ENCODE data around the gene UGGT2. TPM values are rescaled to one million over a fixed set of nuclear protein-coding genes. Genes with fewer than 3 reads are reported as not detected.

The UGGT2 gene
- polyA plus RNA-seq, 1 experiment: 30.5 TPM

DNA sequence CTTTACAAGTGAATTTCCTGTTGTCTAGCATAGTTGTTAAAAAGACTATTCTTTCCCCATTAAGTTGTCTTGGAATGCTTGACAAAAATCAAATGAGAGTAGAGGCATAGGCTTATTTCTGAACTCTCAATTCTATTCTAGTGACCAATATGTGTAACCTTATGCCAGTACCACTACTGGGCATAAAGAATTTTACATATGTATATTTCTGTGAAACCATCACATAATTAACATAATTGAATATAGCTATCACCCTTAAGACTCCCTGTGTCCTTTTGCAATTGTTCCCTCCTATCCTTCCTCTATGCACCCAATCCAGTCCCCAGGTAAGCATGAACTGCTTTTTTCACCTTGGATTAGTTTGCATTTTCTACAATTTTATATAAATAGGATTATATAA, 211.3 kb downstream of the UGGT2 start:
- TF ChIP-seq, protein P1, sequence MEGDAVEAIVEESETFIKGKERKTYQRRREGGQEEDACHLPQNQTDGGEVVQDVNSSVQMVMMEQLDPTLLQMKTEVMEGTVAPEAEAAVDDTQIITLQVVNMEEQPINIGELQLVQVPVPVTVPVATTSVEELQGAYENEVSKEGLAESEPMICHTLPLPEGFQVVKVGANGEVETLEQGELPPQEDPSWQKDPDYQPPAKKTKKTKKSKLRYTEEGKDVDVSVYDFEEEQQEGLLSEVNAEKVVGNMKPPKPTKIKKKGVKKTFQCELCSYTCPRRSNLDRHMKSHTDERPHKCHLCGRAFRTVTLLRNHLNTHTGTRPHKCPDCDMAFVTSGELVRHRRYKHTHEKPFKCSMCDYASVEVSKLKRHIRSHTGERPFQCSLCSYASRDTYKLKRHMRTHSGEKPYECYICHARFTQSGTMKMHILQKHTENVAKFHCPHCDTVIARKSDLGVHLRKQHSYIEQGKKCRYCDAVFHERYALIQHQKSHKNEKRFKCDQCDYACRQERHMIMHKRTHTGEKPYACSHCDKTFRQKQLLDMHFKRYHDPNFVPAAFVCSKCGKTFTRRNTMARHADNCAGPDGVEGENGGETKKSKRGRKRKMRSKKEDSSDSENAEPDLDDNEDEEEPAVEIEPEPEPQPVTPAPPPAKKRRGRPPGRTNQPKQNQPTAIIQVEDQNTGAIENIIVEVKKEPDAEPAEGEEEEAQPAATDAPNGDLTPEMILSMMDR (IDR thresholded peaks at IDR 0.05; ENCODE audit: low read depth, low read length): no peak
- CTCF ChIA-PET: no interaction called here
- Histone ChIP-seq H3K9me3 (ENCODE audit: control insufficient read depth, insufficient read depth, low read length) (peaks cover 2% of the 10 kb centered on the region; the same call in 1 of the 2 replicates), H3K4me3 (ENCODE audit: low read depth, low read length) (no peak overlapping the region), H3K27me3 (ENCODE audit: control insufficient read depth, insufficient read depth, low read length) (no peaks in the 10 kb centered on the region), H3K27ac (ENCODE audit: low read depth, low read length) (no peak overlapping the region)
- DNase-seq (ENCODE audit: low read depth, low spot score): no peak
- POLR2A ChIA-PET: no interaction called here

DNA sequence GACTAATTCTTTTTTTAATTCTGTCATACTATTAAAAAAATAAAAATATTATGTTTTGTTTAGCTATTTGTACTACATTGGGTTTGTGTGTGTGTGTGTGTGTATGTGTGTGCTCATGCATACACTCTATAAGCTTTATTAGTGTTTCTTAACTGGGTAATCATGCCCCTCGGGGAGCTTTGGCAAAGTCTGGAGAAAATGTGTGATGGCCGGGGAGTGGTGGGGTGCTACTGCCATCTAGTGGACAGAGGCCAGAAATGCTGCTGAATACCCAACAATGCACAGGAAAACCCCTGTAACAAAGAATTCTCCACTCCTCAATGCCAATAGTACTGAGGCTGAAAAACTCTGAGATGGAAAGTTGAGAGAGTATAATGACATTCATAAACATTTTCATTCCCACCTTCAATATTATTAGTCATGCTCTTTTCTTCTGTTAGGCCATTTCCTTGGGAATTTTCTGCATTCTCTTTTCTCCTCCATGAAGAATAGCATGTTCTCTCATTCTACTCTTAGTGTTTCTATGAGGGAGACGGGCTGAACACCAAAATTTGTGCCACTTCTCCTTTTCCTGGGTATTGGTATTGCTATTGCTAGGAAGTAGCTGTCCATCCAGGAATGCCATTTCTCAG, 219.0 kb downstream of the UGGT2 start:
- Histone ChIP-seq H3K4me3 (ENCODE audit: low read depth, low read length) (no peak overlapping the region), H3K9me3 (ENCODE audit: control insufficient read depth, insufficient read depth, low read length) (no peaks in the 10 kb centered on the region), H3K27me3 (ENCODE audit: control insufficient read depth, insufficient read depth, low read length) (no peaks in the 10 kb centered on the region), H3K27ac (ENCODE audit: low read depth, low read length) (no peak overlapping the region)
- peak; percentile 15 for DNase-seq (ENCODE audit: low read depth, low spot score)
- TF ChIP-seq, protein P1 (IDR thresholded peaks at IDR 0.05; ENCODE audit: low read depth, low read length): peak; percentile 95
- ChIA-PET CTCF (interaction anchor here (0.5 to 6.8 kb wide), 88 partner anchors 10 to 429 kb away, joined by 3 to 266 read pairs (median 4); partner anchors contain the start of genes DNAJC3 and DZIP1), POLR2A (interaction anchor here (1.0 to 1.3 kb wide), 2 partner anchors 158 to 210 kb away, joined by 3 to 5 read pairs; no protein-coding TSS in a partner anchor)

DNA sequence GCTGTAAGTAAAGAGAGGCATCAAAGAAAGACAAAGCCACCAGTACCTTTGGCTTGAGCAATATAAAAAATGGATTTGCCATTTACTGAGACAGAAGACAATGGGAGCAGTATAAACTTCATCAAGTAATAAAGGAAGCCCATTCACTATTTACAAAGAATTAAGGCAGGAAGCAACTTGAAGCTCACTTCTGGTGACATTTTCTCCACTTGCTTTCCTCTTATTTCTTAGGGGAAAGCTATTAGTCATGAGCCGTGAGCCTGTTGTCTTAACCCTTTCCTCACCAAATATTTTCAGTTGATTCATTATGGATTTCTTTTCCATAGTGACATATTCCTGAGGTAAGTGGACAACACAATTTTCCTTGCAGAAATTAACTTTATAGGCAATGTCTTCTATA, 219.5 kb downstream of the UGGT2 start:
- TF ChIP-seq, protein P1 (IDR thresholded peaks at IDR 0.05; ENCODE audit: low read depth, low read length): no peak
- POLR2A ChIA-PET: interaction anchor here (1.0 to 1.3 kb wide), 2 partner anchors 157 to 210 kb away, joined by 3 to 5 read pairs; no protein-coding TSS in a partner anchor

DNA sequence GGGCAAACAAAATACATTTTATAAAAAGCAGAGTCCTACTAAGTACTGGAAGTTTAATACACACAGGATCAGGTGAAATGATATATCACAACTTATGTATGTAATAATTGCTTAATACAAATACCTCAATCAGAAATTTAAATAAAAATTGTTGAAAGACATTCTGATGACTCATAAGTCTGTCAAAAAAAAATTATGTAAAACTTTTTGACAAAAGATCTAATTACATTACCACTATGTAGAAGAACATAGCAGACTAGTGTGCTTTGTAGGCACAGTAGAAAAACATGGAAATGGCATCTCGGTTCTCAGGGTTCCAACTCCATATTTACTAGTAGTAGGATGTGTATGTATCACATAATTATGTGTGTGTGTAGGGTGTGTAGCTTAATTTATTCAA, 220.1 kb downstream of the UGGT2 start:
- H3K9me3 ChIP-seq (ENCODE audit: control insufficient read depth, insufficient read depth, low read length): no peaks in the 10 kb centered on the region
- DNase-seq (ENCODE audit: low read depth, low spot score): no peak
- POLR2A ChIA-PET: interaction anchor here (1.3 kb wide), 1 partner anchor 157 kb away, joined by 5 read pairs; no protein-coding TSS in a partner anchor
- no peak overlapping the region for H3K27ac ChIP-seq (ENCODE audit: low read depth, low read length)
- TF ChIP-seq, protein P1 (IDR thresholded peaks at IDR 0.05; ENCODE audit: low read depth, low read length): no peak
- CTCF ChIA-PET: interaction anchor here (0.8 to 6.8 kb wide), 58 partner anchors 11 to 428 kb away, joined by 3 to 266 read pairs (median 7); partner anchors contain the start of gene DZIP1
- H3K4me3 ChIP-seq (ENCODE audit: low read depth, low read length): no peak overlapping the region
- H3K27me3 ChIP-seq (ENCODE audit: control insufficient read depth, insufficient read depth, low read length): no peaks in the 10 kb centered on the region

More for the DNA sequence above, 219.5 kb downstream of the UGGT2 start:
- CTCF ChIA-PET: interaction anchor here (0.5 to 6.8 kb wide), 81 partner anchors 10 to 428 kb away, joined by 3 to 266 read pairs (median 4); partner anchors contain the start of genes DNAJC3 and DZIP1
- Histone ChIP-seq H3K27ac (ENCODE audit: low read depth, low read length) (no peak overlapping the region), H3K4me3 (ENCODE audit: low read depth, low read length) (no peak overlapping the region), H3K27me3 (ENCODE audit: control insufficient read depth, insufficient read depth, low read length) (no peaks in the 10 kb centered on the region), H3K9me3 (ENCODE audit: control insufficient read depth, insufficient read depth, low read length) (no peaks in the 10 kb centered on the region)
- DNase-seq (ENCODE audit: low read depth, low spot score): no peak

DNA sequence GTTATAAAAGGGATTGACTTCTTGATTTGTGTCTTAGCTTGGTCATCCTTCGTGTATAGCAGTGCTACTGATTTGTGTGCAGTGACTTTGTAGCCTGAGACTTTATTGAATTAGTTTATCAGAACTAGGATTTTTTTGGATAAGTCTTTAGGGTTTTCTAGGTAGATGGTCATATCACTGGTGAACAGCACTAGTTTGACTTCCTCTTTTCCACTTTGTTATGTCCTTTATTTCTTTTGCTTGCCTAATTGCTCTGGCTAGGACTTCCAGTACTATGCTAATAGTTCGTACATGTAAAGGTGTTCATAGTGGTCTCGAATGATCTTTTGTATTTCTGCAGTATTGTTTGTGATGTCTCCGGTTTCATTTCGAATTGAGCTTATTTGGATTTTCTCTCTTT, 230.9 kb downstream of the UGGT2 start:
- ChIA-PET CTCF (interaction anchor here (3.4 to 9.9 kb wide), 2 partner anchors 11 to 198 kb away, joined by 13 to 99 read pairs; no protein-coding TSS in a partner anchor), POLR2A (no interaction called here)
- TF ChIP-seq, protein P1 (IDR thresholded peaks at IDR 0.05; ENCODE audit: low read depth, low read length): no peak
- H3K27me3 ChIP-seq (ENCODE audit: control insufficient read depth, insufficient read depth, low read length): no peaks in the 10 kb centered on the region
- H3K4me3 ChIP-seq (ENCODE audit: low read depth, low read length): no peak overlapping the region
- no peaks in the 10 kb centered on the region for H3K9me3 ChIP-seq (ENCODE audit: control insufficient read depth, insufficient read depth, low read length)
- no peak for DNase-seq (ENCODE audit: low read depth, low spot score)
- no peak overlapping the region for H3K27ac ChIP-seq (ENCODE audit: low read depth, low read length)

All from AG04450 (cell line).